ENCODE results near the gene ZNF679. TPM values are rescaled to one million over a fixed set of nuclear protein-coding genes. Genes with fewer than 3 reads are reported as not detected.
"Not testable (repeated sequence)": the region's sequence is repeated elsewhere in the genome, so short reads cannot be mapped to it uniquely, and the experiment has no call there.

The ZNF679 gene
- total RNA-seq, 1 donor from 2014 or later: not detected

GRCh38 chr7:64313740-64314491 is 85.6 kb downstream of the ZNF679 start, which contains the start of gene ZNF736:
TSS of gene ZNF736 (plus strand) at chr7:64313961. CDS start at chr7:64314151, 190 bp downstream.
- TF ChIP-seq CTCF (IDR thresholded peaks at IDR 0.05): no peak
- intact Hi-C loops (cut with DNase I): loop anchor here (2.0 to 10.0 kb wide), 5 partner anchors 249 to 1788 kb away; partner anchors contain the start of genes ZNF107, ZNF138 and ZNF680
- peak; percentile 86 to 96 for DNase-seq (ENCODE audit: low spot score in 2 of 2)
- Histone ChIP-seq H3K36me3 (no peaks in the 10 kb centered on the region), H3K27me3 (no peaks in the 10 kb centered on the region), H3K9me3 (no peaks in the 10 kb centered on the region), H3K27ac (peak within 1 kb of the TSS; percentile 38 to 63), H3K4me1 (peaks cover 0 to 9% of the 10 kb centered on the region in 2 donors), H3K4me3 (peak within 1 kb of the TSS; percentile 65 to 72)

GRCh38 chr7:64314566-64314965 is 86.3 kb downstream of the ZNF679 start:
- no peak for TF ChIP-seq CTCF (IDR thresholded peaks at IDR 0.05)
- DNase-seq (ENCODE audit: low spot score in 2 of 2): no peak
- peaks cover 0 to 9% of the 10 kb centered on the region in 2 donors for H3K4me1 ChIP-seq
- peak overlapping the region; percentile 65 to 72 for H3K4me3 ChIP-seq
- no peak overlapping the region for H3K27ac ChIP-seq
- H3K9me3 ChIP-seq: no peaks in the 10 kb centered on the region
- intact Hi-C loops (cut with DNase I): loop anchor here (5.0 to 10.0 kb wide), 3 partner anchors 478 to 1788 kb away; partner anchors contain the start of gene ZNF138
- no peaks in the 10 kb centered on the region for H3K36me3 ChIP-seq
- H3K27me3 ChIP-seq: no peaks in the 10 kb centered on the region

GRCh38 chr7:64316031-64316742 is 87.9 kb downstream of the ZNF679 start:
- not testable (repeated sequence) for DNase-seq (ENCODE audit: low spot score in 2 of 2)
- intact Hi-C loops (cut with DNase I): loop anchor here (5.0 to 10.0 kb wide), 2 partner anchors 586 to 719 kb away; partner anchors contain the start of gene ZNF273

More at GRCh38 chr7:64316031-64316742, 87.9 kb downstream of the ZNF679 start:
- H3K4me1 ChIP-seq, H3K36me3 ChIP-seq, H3K27ac ChIP-seq, H3K9me3 ChIP-seq, H3K27me3 ChIP-seq, H3K4me3 ChIP-seq: not testable (repeated sequence)

Other genes starting within 250 kb of the ZNF679 start
- gene ZNF722, start 229.6 kb upstream of the ZNF679 start, total RNA-seq: not detected
- gene ZNF727, start 183.0 kb upstream of the ZNF679 start, total RNA-seq: not detected
- gene ZNF735, start 21.3 kb upstream of the ZNF679 start, total RNA-seq: not detected
- 6.0 TPM for gene ZNF736, start 85.5 kb downstream of the ZNF679 start, total RNA-seq

Data from ascending aorta (tissue), 2 donors.